H9 (cell line): ENCODE results near the gene DTNB. TPM values are rescaled to one million over a fixed set of nuclear protein-coding genes. Genes with fewer than 3 reads are reported as not detected.
A peak's percentile ranks its signal among the peaks of the same experiment; 100 is the strongest.

Source experiments
- DNase-seq: peaks from one replicate; pipeline ENCODE4 v3.0.0-alpha.2; 2017
- H2AFZ ChIP-seq: one replicate; pipeline ENCODE4 v1.6.1; 2013; ENCODE audit warnings: mild to moderate bottlenecking, low read length, control low read depth, moderate library complexity
- H2AK5ac ChIP-seq: 2 replicates; pipeline ENCODE4 v1.6.1; 2013; ENCODE audit warnings: low read length, control low read depth, mixed read lengths; ENCODE audit not compliant: insufficient read length
- H2BK120ac ChIP-seq: one replicate; pipeline ENCODE4 v1.6.1; 2013; ENCODE audit warnings: low read depth, mild to moderate bottlenecking, low read length, control low read depth, inconsistent platforms; ENCODE audit not compliant: poor library complexity, severe bottlenecking
- H2BK12ac ChIP-seq: 2 replicates; pipeline ENCODE4 v1.6.1; 2013; ENCODE audit warnings: low read length, control low read depth, mixed read lengths, low read depth; ENCODE audit not compliant: insufficient read length
- H2BK15ac ChIP-seq: 2 replicates; pipeline ENCODE4 v1.6.1; 2013; ENCODE audit warnings: low read depth, low read length, control low read depth
- H2BK20ac ChIP-seq: one replicate; pipeline ENCODE4 v1.6.1; 2013; ENCODE audit warnings: low read depth, mild to moderate bottlenecking, low read length, control low read depth, inconsistent platforms; ENCODE audit not compliant: poor library complexity, severe bottlenecking
- H2BK5ac ChIP-seq: 2 replicates; pipeline ENCODE4 v1.6.1; 2013; ENCODE audit warnings: low read length, control low read depth, mixed read lengths; ENCODE audit not compliant: insufficient read length
- H3K14ac ChIP-seq: 2 replicates; pipeline ENCODE4 v1.6.1; 2013; ENCODE audit warnings: low read length, control low read depth; ENCODE audit not compliant: insufficient read depth
- H3K18ac ChIP-seq: 2 replicates; pipeline ENCODE4 v1.6.1; 2013; ENCODE audit warnings: low read depth, mild to moderate bottlenecking, mixed read lengths, low read length, control low read depth; ENCODE audit not compliant: insufficient read length
- H3K23ac ChIP-seq: 2 replicates; pipeline ENCODE4 v1.6.1; 2013; ENCODE audit warnings: low read length, control low read depth, mixed read lengths, low read depth; ENCODE audit not compliant: insufficient read length
- H3K23me2 ChIP-seq: 2 replicates; pipeline ENCODE4 v1.6.1; 2013; ENCODE audit warnings: low read depth, mild to moderate bottlenecking, mixed read lengths, low read length, control low read depth; ENCODE audit not compliant: insufficient read length, poor library complexity, severe bottlenecking
- H3K27ac ChIP-seq: 2 replicates; pipeline ENCODE4 v1.5.1; 2013; ENCODE audit warnings: low read length, control low read depth, mixed read lengths, low read depth; ENCODE audit not compliant: insufficient read length
- H3K27me3 ChIP-seq: 2 replicates; pipeline ENCODE4 v1.6.1; 2013; ENCODE audit warnings: low read length, control low read depth, inconsistent platforms; ENCODE audit not compliant: insufficient read depth
- H3K4ac ChIP-seq: 2 replicates; pipeline ENCODE4 v1.6.1; 2013; ENCODE audit warnings: low read depth, mild to moderate bottlenecking, control low read depth, inconsistent platforms, low read length, moderate library complexity
- H3K4me1 ChIP-seq: 2 replicates; pipeline ENCODE4 v1.6.1; 2013; ENCODE audit warnings: low read length, control low read depth, inconsistent platforms; ENCODE audit not compliant: insufficient read depth
- H3K4me2 ChIP-seq: 2 replicates; pipeline ENCODE4 v1.6.1; 2013; ENCODE audit warnings: low read length, control low read depth, mixed read lengths; ENCODE audit not compliant: insufficient read length, insufficient read depth
- H3K56ac ChIP-seq: 2 replicates; pipeline ENCODE4 v1.6.1; 2013; ENCODE audit warnings: low read depth, mild to moderate bottlenecking, mixed read lengths, low read length, control low read depth; ENCODE audit not compliant: insufficient read length
- H3K79me1 ChIP-seq: 2 replicates; pipeline ENCODE4 v1.6.1; 2013; ENCODE audit warnings: low read depth, mild to moderate bottlenecking, moderate library complexity, low read length, control low read depth, inconsistent platforms; ENCODE audit not compliant: insufficient read depth, poor library complexity, severe bottlenecking
- H3K79me2 ChIP-seq: 2 replicates; pipeline ENCODE4 v1.6.1; 2013; ENCODE audit warnings: low read length, control low read depth, inconsistent platforms; ENCODE audit not compliant: insufficient read depth
- H3K9ac ChIP-seq: 2 replicates; pipeline ENCODE4 v1.6.1; 2013; ENCODE audit warnings: low read length, control low read depth, mixed read lengths; ENCODE audit not compliant: insufficient read length; ENCODE audit errors: extremely low read depth
- H3K9me3 ChIP-seq: one replicate; pipeline ENCODE4 v1.6.1; 2013; ENCODE audit warnings: low read depth, low read length, inconsistent platforms; ENCODE audit not compliant: control insufficient read depth
- H3T11ph ChIP-seq: one replicate; pipeline ENCODE4 v1.6.1; 2013; ENCODE audit warnings: mild to moderate bottlenecking, low read length, control low read depth, inconsistent platforms
- H4K20me1 ChIP-seq: one replicate; pipeline ENCODE4 v1.6.1; 2013; ENCODE audit not compliant: control insufficient read depth, insufficient read length, insufficient read depth
- H4K5ac ChIP-seq: 2 replicates; pipeline ENCODE4 v1.6.1; 2013; ENCODE audit warnings: low read depth, mild to moderate bottlenecking, mixed read lengths, low read length, control low read depth; ENCODE audit not compliant: insufficient read length
- H4K8ac ChIP-seq: replicated peaks from 2 replicates; pipeline ENCODE4 v1.6.1; 2013; ENCODE audit warnings: low read length, control low read depth, mixed read lengths, low read depth; ENCODE audit not compliant: insufficient read length
- H4K91ac ChIP-seq: 2 replicates; pipeline ENCODE4 v1.6.1; 2013; ENCODE audit warnings: low read depth, mild to moderate bottlenecking, moderate library complexity, mixed read lengths, low read length, control low read depth; ENCODE audit not compliant: insufficient read length
- H3K27ac Mint-ChIP-seq, 3 experiments: 2 replicates in 2 of 3; 3 replicates in 1 of 3; pipeline ENCODE4 v1.8.0; 2020 to 2021; ENCODE audit warnings: mixed read lengths in 3 of 3, mild to moderate bottlenecking in 1 of 3, moderate library complexity in 1 of 3
- H3K27me3 Mint-ChIP-seq: 2 replicates; pipeline ENCODE4 v1.8.0; 2021; ENCODE audit warnings: low read depth, mild to moderate bottlenecking, moderate library complexity, mixed read lengths
- H3K36me3 Mint-ChIP-seq, 3 experiments: 2 replicates in 2 of 3; 3 replicates in 1 of 3; pipeline ENCODE4 v1.8.0; 2020 to 2021; ENCODE audit warnings: low read depth in 3 of 3, mixed read lengths in 3 of 3; ENCODE audit not compliant: insufficient read depth in 1 of 3
- H3K4me1 Mint-ChIP-seq, 2 experiments: 2 replicates each; pipeline ENCODE4 v1.8.0; 2020; ENCODE audit warnings: mixed read lengths in 2 of 2
- H3K4me3 Mint-ChIP-seq, 2 experiments: 2 replicates in 1 of 2; 3 replicates in 1 of 2; pipeline ENCODE4 v1.8.0; 2020 to 2021; ENCODE audit warnings: mild to moderate bottlenecking in 2 of 2, mixed read lengths in 2 of 2, moderate library complexity in 1 of 2
- H3K9me3 Mint-ChIP-seq, 2 experiments: 2 replicates in 1 of 2; 3 replicates in 1 of 2; pipeline ENCODE4 v1.8.0; 2020; ENCODE audit warnings: mild to moderate bottlenecking in 2 of 2, mixed read lengths in 2 of 2, moderate library complexity in 1 of 2
- WGBS: extraction: QIAGEN DNeasy Blood & Tissue Kit; methylation state at CpG from one replicate; pipeline ENCODE4 v1.1.7; 2013; ENCODE audit warnings: missing lambda C conversion rate, low lambda C conversion rate, mixed read lengths; ENCODE audit not compliant: insufficient read length; ENCODE audit errors: extremely low coverage; 5-methylcytosine and 5-hydroxymethylcytosine counted together
- total RNA-seq: library from RNA; stranded (reverse); gene quantifications from 2 replicates; pipeline ENCODE4 v1.2.1, GENCODE V29; 2021
- TF ChIP-seq, protein P1 (sequence below): fragments of 200-600 bp; sonication (generic); conservative IDR thresholded peaks from 3 replicates; pipeline ENCODE4 v1.8.0; 2021; ENCODE audit warnings: antibody characterized with exemption, mild to moderate bottlenecking

DTNB gene
- total RNA-seq, 1 experiment from 2014 or later, result 26.7 TPM

DNA sequence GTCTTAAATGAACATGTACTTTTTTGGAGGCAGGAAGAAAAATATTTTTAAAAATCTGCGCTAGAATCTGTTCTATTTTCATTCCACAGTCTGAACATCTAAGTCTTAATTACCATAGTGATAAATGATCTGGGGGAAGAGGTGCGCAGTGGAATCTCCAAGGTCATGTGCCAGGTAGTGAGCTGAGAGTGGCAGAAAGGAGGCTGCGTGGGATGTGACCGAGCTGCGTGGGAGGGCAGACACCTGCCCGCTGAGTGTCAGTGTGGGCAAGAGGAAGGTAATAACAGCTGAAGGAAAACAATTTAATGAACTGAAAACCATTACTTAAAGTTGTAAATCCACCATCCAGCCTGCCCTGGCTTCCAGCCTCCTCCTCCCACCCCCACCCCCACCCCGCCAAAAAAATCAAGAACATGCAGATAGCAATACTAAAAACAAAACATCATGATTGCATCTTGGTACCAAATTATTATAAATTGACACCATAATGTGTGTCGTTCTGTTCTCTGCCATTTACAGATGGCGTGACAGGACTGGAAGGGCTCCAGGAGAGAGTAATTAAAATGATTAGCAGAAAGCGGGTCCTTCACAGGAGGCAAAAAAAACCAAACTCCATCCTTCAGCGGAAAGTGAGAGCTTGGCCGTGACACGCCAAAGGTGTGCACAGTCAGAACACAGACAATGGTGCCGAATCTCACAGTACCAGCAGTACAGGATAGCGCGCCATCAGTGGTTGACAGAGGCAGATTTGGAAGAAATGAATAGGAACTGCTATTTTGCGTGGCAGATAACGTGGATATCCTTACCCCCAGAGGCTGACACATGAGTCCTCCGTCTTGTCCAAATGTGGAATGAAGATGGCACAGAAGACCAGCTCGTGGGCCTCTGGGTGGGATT is 11.4 kb upstream of the DTNB start:
- TF ChIP-seq, protein P1, sequence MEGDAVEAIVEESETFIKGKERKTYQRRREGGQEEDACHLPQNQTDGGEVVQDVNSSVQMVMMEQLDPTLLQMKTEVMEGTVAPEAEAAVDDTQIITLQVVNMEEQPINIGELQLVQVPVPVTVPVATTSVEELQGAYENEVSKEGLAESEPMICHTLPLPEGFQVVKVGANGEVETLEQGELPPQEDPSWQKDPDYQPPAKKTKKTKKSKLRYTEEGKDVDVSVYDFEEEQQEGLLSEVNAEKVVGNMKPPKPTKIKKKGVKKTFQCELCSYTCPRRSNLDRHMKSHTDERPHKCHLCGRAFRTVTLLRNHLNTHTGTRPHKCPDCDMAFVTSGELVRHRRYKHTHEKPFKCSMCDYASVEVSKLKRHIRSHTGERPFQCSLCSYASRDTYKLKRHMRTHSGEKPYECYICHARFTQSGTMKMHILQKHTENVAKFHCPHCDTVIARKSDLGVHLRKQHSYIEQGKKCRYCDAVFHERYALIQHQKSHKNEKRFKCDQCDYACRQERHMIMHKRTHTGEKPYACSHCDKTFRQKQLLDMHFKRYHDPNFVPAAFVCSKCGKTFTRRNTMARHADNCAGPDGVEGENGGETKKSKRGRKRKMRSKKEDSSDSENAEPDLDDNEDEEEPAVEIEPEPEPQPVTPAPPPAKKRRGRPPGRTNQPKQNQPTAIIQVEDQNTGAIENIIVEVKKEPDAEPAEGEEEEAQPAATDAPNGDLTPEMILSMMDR, result no peak
- no peak overlapping the region for H3K23ac ChIP-seq
- H2AK5ac ChIP-seq, result no peak overlapping the region
- H3K27ac ChIP-seq, result no peak overlapping the region
- no peak for DNase-seq
- no peaks in the 10 kb centered on the region for H3K9me3 ChIP-seq
- no peak overlapping the region for H3K9ac ChIP-seq
- no CpG with 5 or more reads among the region's 20 CpGs for WGBS
- no peak overlapping the region for H2BK120ac ChIP-seq
- no peak overlapping the region for H3K4ac ChIP-seq
- H3K4me3 Mint-ChIP-seq, result no peak overlapping the region
- H3K4me1 ChIP-seq, result no peaks in the 10 kb centered on the region
- H3K56ac ChIP-seq, result no peak overlapping the region
- H3K4me2 ChIP-seq, result no peak overlapping the region
- no peak overlapping the region for H2BK12ac ChIP-seq
- no peak overlapping the region for H2AFZ ChIP-seq
- H3K14ac ChIP-seq, result no peak overlapping the region
- H4K8ac ChIP-seq, result no peak overlapping the region
- no peaks in the 10 kb centered on the region for H4K20me1 ChIP-seq
- H3K27me3 ChIP-seq, result no peaks in the 10 kb centered on the region
- no peaks in the 10 kb centered on the region for H3K27me3 Mint-ChIP-seq
- H4K91ac ChIP-seq, result no peak overlapping the region
- H3K27ac Mint-ChIP-seq, result peak overlapping the region in 1 of 3 experiments; percentile 38; a peak in 1 of 7 replicates
- no peak overlapping the region for H2BK20ac ChIP-seq
- no peak overlapping the region for H3T11ph ChIP-seq
- H2BK5ac ChIP-seq, result no peak overlapping the region
- no peak overlapping the region for H2BK15ac ChIP-seq
- no peaks in the 10 kb centered on the region for H3K23me2 ChIP-seq
- H3K4me1 Mint-ChIP-seq, result no peaks in the 10 kb centered on the region
- H3K18ac ChIP-seq, result no peak overlapping the region
- H4K5ac ChIP-seq, result no peak overlapping the region
- H3K79me1 ChIP-seq, result no peaks in the 10 kb centered on the region
- no peaks in the 10 kb centered on the region for H3K79me2 ChIP-seq
- no peaks in the 10 kb centered on the region for H3K36me3 Mint-ChIP-seq
- H3K9me3 Mint-ChIP-seq, result no peaks in the 10 kb centered on the region; a peak in 1 of 5 replicates
